ENCODE results near the gene ZNF778.

ZNF778 gene

DNA sequence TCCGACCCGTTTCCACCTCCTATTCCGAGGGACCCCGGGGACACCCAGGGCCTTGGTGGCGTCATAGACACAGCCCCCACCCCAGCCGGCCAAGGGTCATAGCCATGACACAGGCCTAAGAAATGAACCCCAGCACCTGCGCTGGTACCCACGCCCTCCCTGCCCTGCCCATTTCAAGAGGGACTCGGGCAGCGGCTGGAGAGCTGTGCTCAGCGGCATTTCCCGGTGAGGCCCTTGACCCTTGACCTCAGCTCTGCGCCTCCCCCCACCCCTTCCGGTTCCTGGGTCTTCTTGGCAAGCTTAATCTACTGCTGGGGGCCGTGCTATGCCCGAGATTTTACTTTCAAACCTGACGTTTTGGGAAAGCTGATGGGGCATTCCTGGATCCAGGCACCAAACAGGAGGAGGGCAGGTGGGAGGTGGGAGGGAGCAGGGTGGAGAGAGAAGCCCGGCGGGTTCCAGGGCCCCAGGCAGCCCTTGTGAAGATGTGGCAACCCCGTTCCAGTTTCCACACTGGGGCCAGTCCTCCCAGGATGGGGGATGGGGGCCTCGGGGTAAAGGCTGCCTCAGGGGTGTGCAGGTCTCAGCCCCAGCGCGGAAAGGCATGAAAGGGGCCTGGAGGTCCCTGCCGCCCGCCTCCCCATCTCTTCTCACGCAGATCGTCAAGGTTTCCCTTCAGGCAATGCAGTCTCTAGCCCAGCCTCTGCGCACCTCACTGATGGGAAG, 17.2 kb upstream of the ZNF778 start, which contains the start of gene SLC22A31:
Gene SLC22A31, minus strand, starts transcription at position 414 of the 726 bp plus-strand sequence. Its CDS starts 36 bp downstream, at position 378.
- no peak within 1 kb of the TSS for H3K4me2 ChIP-seq (ENCODE audit: low read depth, low read length, poor library complexity, severe bottlenecking)

DNA sequence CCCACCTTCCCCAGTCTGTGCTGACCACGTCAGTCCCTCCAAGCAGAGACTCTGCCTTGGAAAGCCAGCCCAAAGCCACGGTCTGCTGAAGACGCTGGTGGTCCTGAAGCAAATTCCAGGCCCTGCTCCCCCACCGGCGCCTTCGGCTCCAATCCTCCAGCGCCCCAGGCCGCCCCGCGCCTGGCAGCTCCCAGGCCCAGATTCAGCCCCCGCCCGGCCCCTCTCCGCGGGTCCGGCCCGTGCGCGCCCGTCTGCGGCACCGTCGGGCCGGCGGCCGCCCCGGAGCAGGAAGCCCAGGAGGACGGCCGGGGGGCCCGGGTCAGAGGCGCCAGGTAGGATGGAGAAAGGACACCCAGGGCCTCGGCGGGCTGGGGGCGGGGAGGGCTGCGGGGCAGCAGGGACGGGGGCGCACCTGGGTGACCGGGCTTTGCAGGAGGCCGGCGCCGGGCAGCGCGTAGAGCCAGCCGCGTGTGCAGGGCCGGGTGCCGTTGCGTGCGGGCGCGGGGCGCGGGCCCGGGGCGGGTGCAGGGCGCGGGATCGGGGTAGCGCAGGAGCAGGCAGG, 16.6 kb upstream of the ZNF778 start:
- H3K36me3 ChIP-seq (ENCODE audit: low read length): no peaks in the 10 kb centered on the region
- no peaks in the 10 kb centered on the region for H3K79me2 ChIP-seq (ENCODE audit: insufficient read depth, low read length)
- no peaks in the 10 kb centered on the region for H3F3A ChIP-seq (ENCODE audit: insufficient read depth)
- H3K9me2 ChIP-seq (replicated peaks; ENCODE audit: insufficient read depth, low read length): no peaks in the 10 kb centered on the region
- no peak overlapping the region for H3K4me3 ChIP-seq (ENCODE audit: insufficient read depth, low read length, poor library complexity, severe bottlenecking)
- H3K9ac ChIP-seq (ENCODE audit: low read length): no peak overlapping the region
- H4K20me1 ChIP-seq (ENCODE audit: low read depth, low read length): no peaks in the 10 kb centered on the region
- TF ChIP-seq EZH2phosphoT487 (conservative IDR thresholded peaks at IDR 0.05; ENCODE audit: low read length): no peak
- TF ChIP-seq, protein P1, sequence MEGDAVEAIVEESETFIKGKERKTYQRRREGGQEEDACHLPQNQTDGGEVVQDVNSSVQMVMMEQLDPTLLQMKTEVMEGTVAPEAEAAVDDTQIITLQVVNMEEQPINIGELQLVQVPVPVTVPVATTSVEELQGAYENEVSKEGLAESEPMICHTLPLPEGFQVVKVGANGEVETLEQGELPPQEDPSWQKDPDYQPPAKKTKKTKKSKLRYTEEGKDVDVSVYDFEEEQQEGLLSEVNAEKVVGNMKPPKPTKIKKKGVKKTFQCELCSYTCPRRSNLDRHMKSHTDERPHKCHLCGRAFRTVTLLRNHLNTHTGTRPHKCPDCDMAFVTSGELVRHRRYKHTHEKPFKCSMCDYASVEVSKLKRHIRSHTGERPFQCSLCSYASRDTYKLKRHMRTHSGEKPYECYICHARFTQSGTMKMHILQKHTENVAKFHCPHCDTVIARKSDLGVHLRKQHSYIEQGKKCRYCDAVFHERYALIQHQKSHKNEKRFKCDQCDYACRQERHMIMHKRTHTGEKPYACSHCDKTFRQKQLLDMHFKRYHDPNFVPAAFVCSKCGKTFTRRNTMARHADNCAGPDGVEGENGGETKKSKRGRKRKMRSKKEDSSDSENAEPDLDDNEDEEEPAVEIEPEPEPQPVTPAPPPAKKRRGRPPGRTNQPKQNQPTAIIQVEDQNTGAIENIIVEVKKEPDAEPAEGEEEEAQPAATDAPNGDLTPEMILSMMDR (IDR thresholded peaks at IDR 0.05; ENCODE audit: insufficient read depth, low read length, poor library complexity, severe bottlenecking): no peak
- H3K27ac ChIP-seq (ENCODE audit: low read depth, low read length): no peak overlapping the region
- no peak overlapping the region for H3K4me2 ChIP-seq (ENCODE audit: low read depth, low read length, poor library complexity, severe bottlenecking)
- H3K27me3 ChIP-seq (ENCODE audit: low read length): no peaks in the 10 kb centered on the region
- H3K9me3 ChIP-seq (ENCODE audit: insufficient read depth, low read length): no peaks in the 10 kb centered on the region
- no peak overlapping the region for H2AFZ ChIP-seq (ENCODE audit: low read depth, low read length, severe bottlenecking)

More for the DNA sequence above, 17.2 kb upstream of the ZNF778 start, which contains the start of gene SLC22A31:
- TF ChIP-seq, protein P1 (IDR thresholded peaks at IDR 0.05; ENCODE audit: insufficient read depth, low read length, poor library complexity, severe bottlenecking): no peak
- no peak for TF ChIP-seq EZH2phosphoT487 (conservative IDR thresholded peaks at IDR 0.05; ENCODE audit: low read length)
- no peaks in the 10 kb centered on the region for H4K20me1 ChIP-seq (ENCODE audit: low read depth, low read length)
- no peak within 1 kb of the TSS for H3K9ac ChIP-seq (ENCODE audit: low read length)
- no peaks in the 10 kb centered on the region for H3K27me3 ChIP-seq (ENCODE audit: low read length)
- no peak within 1 kb of the TSS for H2AFZ ChIP-seq (ENCODE audit: low read depth, low read length, severe bottlenecking)
- H3K27ac ChIP-seq (ENCODE audit: low read depth, low read length): no peak within 1 kb of the TSS
- H3K79me2 ChIP-seq (ENCODE audit: insufficient read depth, low read length): no peaks in the 10 kb centered on the region
- no peaks in the 10 kb centered on the region for H3F3A ChIP-seq (ENCODE audit: insufficient read depth)
- no peaks in the 10 kb centered on the region for H3K36me3 ChIP-seq (ENCODE audit: low read length)
- H3K9me3 ChIP-seq (ENCODE audit: insufficient read depth, low read length): no peaks in the 10 kb centered on the region
- no peaks in the 10 kb centered on the region for H3K9me2 ChIP-seq (replicated peaks; ENCODE audit: insufficient read depth, low read length)
- H3K4me3 ChIP-seq (ENCODE audit: insufficient read depth, low read length, poor library complexity, severe bottlenecking): no peak within 1 kb of the TSS

DNA sequence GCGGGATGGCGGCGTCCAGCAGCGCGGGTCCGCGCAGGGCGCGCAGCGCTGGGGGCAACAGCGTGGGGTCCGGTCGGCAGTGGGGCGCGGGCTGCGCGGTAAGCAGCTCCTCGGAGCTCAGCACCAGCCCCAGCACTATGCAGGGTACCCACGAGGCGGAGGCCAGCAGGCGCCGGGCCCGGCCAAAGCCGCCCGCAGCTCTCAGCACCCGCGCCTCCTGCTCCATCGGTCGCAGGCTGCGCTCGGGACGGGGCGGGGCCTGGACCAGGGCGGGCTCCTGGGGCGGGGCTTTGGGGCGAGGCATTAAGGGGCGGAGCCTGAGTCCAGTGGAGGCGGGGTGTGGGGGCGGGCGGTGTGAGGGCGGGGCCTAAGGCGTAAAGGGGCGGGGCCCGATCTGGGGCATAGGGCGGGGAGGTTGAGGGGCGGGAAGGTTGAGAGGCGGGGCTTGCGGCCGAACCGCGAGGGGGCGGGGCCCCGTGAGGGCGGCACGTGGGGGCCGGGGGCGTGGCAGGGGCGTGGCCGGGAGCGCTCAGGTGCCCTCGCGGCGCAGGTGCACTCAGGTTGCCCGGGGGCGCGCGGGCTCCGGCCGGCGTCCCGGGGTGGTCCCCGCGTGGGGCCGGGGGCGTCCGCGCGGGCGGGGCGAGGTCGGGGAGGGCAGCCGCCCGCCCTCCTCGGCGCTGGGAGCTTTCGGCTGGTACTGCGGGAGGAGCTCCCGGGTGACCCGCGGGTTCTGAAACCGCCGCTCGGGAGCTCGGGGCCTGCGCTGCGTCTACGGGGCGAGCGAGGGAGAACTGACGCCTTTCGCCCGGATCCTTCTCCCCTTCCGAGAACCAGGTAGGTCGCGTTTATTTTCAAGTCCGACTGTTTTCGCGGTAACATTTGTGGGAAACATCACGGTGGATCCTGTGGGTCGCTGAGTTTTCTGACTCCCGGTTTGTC, 15.8 kb upstream of the ZNF778 start:
- H4K20me1 ChIP-seq (ENCODE audit: low read depth, low read length): no peaks in the 10 kb centered on the region
- no peaks in the 10 kb centered on the region for H3K36me3 ChIP-seq (ENCODE audit: low read length)
- H3K79me2 ChIP-seq (ENCODE audit: insufficient read depth, low read length): no peaks in the 10 kb centered on the region
- no peak overlapping the region for H3K9ac ChIP-seq (ENCODE audit: low read length)
- no peaks in the 10 kb centered on the region for H3K9me2 ChIP-seq (replicated peaks; ENCODE audit: insufficient read depth, low read length)
- TF ChIP-seq, protein P1 (IDR thresholded peaks at IDR 0.05; ENCODE audit: insufficient read depth, low read length, poor library complexity, severe bottlenecking): no peak
- TF ChIP-seq EZH2phosphoT487 (conservative IDR thresholded peaks at IDR 0.05; ENCODE audit: low read length): no peak
- no peaks in the 10 kb centered on the region for H3K27me3 ChIP-seq (ENCODE audit: low read length)
- H3F3A ChIP-seq (ENCODE audit: insufficient read depth): no peaks in the 10 kb centered on the region
- H2AFZ ChIP-seq (ENCODE audit: low read depth, low read length, severe bottlenecking): no peak overlapping the region
- H3K4me2 ChIP-seq (ENCODE audit: low read depth, low read length, poor library complexity, severe bottlenecking): no peak overlapping the region
- H3K4me3 ChIP-seq (ENCODE audit: insufficient read depth, low read length, poor library complexity, severe bottlenecking): no peak overlapping the region
- H3K9me3 ChIP-seq (ENCODE audit: insufficient read depth, low read length): no peaks in the 10 kb centered on the region
- no peak overlapping the region for H3K27ac ChIP-seq (ENCODE audit: low read depth, low read length)
